ENCODE results near the gene NAA40.

NAA40 gene

DNA sequence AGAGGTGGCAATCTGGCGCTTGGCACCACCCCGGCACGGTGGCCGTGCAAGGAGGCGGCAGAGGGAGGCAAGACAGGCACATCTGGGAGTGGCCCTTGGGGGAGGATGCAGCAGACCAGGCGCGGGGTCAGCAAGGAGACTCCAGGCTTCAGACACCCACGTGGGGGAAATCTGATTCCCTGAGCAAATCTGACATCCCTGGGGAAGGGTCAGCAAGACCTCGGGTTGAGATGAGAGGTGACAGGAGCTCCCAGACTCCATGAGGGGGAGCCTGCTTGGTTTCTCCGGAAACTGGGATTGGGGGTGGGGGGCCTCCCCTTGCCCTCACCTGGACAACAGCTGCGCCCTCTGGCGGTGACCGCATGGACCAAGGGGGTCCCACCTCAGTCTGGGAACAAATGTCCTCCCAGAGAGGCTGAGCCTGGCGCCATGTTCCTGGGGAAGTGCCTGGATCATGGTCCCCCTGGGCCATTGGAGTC, 17.8 kb upstream of the NAA40 start:
- H3K4me3 ChIP-seq (ENCODE audit: low read depth, low read length), result no peak overlapping the region
- DNase-seq, result no peak
- no peak overlapping the region for H3K27ac ChIP-seq
- TF ChIP-seq CTCF (IDR thresholded peaks at IDR 0.05; ENCODE audit: low read depth, low read length, missing control alignments), result peak; percentile 78
- no peaks in the 10 kb centered on the region for H3K36me3 ChIP-seq (replicated peaks)
- H3K27me3 ChIP-seq (replicated peaks), result no peaks in the 10 kb centered on the region
- in situ Hi-C loops (cut with HindIII; ENCODE audit: low pct_ligation_motif_present, low sequenced_read_pairs), result no loop called here

- no peak overlapping the region for H3K27ac ChIP-seq
- no peak overlapping the region for H3K4me3 ChIP-seq (ENCODE audit: low read depth, low read length)
- no peak for DNase-seq
- in situ Hi-C loops (cut with HindIII; ENCODE audit: low pct_ligation_motif_present, low sequenced_read_pairs), result no loop called here
- no peaks in the 10 kb centered on the region for H3K36me3 ChIP-seq (replicated peaks)
- no peak for TF ChIP-seq CTCF (IDR thresholded peaks at IDR 0.05; ENCODE audit: low read depth, low read length, missing control alignments)
- H3K27me3 ChIP-seq (replicated peaks), result no peaks in the 10 kb centered on the region
These were observed 16.1 kb upstream of the NAA40 start for GRCh38 chr11:63922673-63923192.

DNA sequence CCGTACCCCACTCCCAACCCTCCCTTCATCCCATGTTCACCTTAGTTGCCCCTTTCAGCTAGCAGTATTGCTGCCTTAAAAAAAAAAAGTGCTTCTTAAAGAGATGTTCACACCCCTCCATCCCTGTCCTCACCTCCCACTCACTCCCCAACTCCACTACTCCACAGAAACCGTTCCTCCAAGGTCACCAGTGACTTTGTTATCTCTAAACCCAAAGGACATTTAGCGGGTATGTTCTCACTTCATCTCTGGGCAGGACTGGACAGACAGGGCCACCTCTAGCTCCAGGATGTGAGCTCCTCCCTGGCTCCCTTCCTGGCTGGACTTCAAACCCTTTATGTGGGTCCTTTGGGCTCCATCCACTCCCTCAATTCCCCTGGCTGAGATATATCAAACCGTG, 15.5 kb upstream of the NAA40 start:
- Histone ChIP-seq H3K27ac (no peak overlapping the region), H3K27me3 (replicated peaks) (no peaks in the 10 kb centered on the region), H3K4me3 (ENCODE audit: low read depth, low read length) (no peak overlapping the region), H3K36me3 (replicated peaks) (no peaks in the 10 kb centered on the region)
- in situ Hi-C loops (cut with HindIII; ENCODE audit: low pct_ligation_motif_present, low sequenced_read_pairs), result no loop called here
- DNase-seq, result no peak
- TF ChIP-seq CTCF (IDR thresholded peaks at IDR 0.05; ENCODE audit: low read depth, low read length, missing control alignments), result no peak

- no peak overlapping the region for H3K27ac ChIP-seq
- no peak for TF ChIP-seq CTCF (IDR thresholded peaks at IDR 0.05; ENCODE audit: low read depth, low read length, missing control alignments)
- no peaks in the 10 kb centered on the region for H3K27me3 ChIP-seq (replicated peaks)
- no peak overlapping the region for H3K4me3 ChIP-seq (ENCODE audit: low read depth, low read length)
- no peaks in the 10 kb centered on the region for H3K36me3 ChIP-seq (replicated peaks)
- DNase-seq, result no peak
- in situ Hi-C loops (cut with HindIII; ENCODE audit: low pct_ligation_motif_present, low sequenced_read_pairs), result no loop called here
These were observed 9.2 kb upstream of the NAA40 start for GRCh38 chr11:63929616-63930015.

GRCh38 chr11:63931045-63931444, 7.8 kb upstream of the NAA40 start:
- no peak for DNase-seq
- in situ Hi-C loops (cut with HindIII; ENCODE audit: low pct_ligation_motif_present, low sequenced_read_pairs), result no loop called here
- H3K27ac ChIP-seq, result no peak overlapping the region
- no peaks in the 10 kb centered on the region for H3K36me3 ChIP-seq (replicated peaks)
- H3K4me3 ChIP-seq (ENCODE audit: low read depth, low read length), result no peak overlapping the region
- H3K27me3 ChIP-seq (replicated peaks), result no peaks in the 10 kb centered on the region
- no peak for TF ChIP-seq CTCF (IDR thresholded peaks at IDR 0.05; ENCODE audit: low read depth, low read length, missing control alignments)

- H3K36me3 ChIP-seq (replicated peaks), result no peaks in the 10 kb centered on the region
- no peak for DNase-seq
- no peak overlapping the region for H3K27ac ChIP-seq
- no peak overlapping the region for H3K4me3 ChIP-seq (ENCODE audit: low read depth, low read length)
- in situ Hi-C loops (cut with HindIII; ENCODE audit: low pct_ligation_motif_present, low sequenced_read_pairs), result no loop called here
- TF ChIP-seq CTCF (IDR thresholded peaks at IDR 0.05; ENCODE audit: low read depth, low read length, missing control alignments), result no peak
- H3K27me3 ChIP-seq (replicated peaks), result no peaks in the 10 kb centered on the region
These were observed 6.9 kb upstream of the NAA40 start for GRCh38 chr11:63931876-63932275.
